ENCODE results near the gene SMIM24.

- no peak for TF ChIP-seq CTCF (IDR thresholded peaks at IDR 0.05 in 8 of 11, conservative IDR thresholded peaks at IDR 0.05 in 3 of 11)
- TF ChIP-seq POLR2A (IDR thresholded peaks at IDR 0.05): no peak
These were observed 12.0 kb upstream of the SMIM24 start for GRCh38 chr19:3492131-3492839.

Data from spleen (tissue), 7 donors.